Eye (tissue), 1 donor: ENCODE data around the gene OR2T34.
"Not testable (repeated sequence)": the region's sequence is repeated elsewhere in the genome, so short reads cannot be mapped to it uniquely, and the experiment has no call there.

ENCODE experiments used
- DNase-seq: peaks from one replicate; pipeline ENCODE4 v3.0.0-alpha.2; 2015

Gene OR2T34

DNA sequence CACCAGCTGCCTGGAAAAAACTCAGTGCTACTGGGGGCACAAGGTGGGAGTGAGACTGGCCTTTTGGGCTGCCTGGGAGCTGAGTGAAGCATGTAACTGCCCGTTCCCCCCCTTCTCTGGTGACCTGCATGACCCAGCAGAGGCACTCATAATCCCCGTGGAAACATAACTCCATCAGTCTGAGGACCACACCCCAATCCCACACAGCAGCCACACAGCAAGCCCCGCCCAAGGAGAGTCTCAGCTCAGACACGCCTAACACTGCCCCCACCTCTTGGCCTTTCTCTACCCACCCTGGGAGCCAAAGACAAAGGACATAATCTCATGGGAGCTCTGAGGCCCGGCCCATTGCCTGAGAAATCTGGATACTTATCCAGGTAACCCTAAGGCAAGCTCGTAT lies 23.5 kb downstream of the OR2T34 start:
- DNase-seq = not testable (repeated sequence)

DNA sequence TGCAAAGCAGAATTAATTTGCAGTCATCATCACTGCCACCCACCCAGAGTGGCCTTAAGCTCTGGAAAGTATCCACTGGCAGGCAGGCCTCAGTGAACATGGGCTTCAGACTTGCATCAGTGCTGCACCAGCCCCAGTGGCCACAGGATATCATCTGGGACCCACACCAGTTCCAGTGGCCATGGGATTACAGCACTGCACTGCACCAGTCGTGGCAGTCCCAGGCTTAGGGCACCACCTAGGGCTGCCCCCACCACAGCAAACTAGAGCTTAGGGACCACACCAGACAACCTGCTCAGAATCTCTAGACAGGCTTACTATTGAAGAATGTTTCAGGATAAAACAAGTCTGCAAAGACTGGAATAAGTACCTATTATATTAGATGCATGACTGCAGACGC lies 27.2 kb downstream of the OR2T34 start:
- DNase-seq = not testable (repeated sequence)

DNA sequence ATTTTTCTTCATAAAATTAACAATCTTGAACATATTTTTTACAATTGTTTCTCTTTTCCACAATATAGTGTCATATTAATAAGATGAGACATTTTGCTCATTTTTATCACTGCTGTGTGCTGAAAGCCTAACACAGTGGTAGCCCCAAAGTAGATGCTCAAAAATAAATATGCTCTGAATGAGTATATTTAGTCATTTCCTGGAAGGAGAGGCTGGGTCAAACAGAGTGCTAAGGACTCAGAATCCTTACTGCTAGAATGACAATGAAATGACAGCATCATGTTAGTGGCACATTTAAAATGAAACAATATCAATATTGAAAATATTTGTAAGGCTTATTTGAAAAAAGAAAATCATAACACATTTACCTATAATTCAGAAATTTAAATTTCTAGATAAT lies 37.1 kb downstream of the OR2T34 start:
- not testable (repeated sequence) for DNase-seq
